ENCODE measurements around the gene TRPV4.

The TRPV4 gene

DNA sequence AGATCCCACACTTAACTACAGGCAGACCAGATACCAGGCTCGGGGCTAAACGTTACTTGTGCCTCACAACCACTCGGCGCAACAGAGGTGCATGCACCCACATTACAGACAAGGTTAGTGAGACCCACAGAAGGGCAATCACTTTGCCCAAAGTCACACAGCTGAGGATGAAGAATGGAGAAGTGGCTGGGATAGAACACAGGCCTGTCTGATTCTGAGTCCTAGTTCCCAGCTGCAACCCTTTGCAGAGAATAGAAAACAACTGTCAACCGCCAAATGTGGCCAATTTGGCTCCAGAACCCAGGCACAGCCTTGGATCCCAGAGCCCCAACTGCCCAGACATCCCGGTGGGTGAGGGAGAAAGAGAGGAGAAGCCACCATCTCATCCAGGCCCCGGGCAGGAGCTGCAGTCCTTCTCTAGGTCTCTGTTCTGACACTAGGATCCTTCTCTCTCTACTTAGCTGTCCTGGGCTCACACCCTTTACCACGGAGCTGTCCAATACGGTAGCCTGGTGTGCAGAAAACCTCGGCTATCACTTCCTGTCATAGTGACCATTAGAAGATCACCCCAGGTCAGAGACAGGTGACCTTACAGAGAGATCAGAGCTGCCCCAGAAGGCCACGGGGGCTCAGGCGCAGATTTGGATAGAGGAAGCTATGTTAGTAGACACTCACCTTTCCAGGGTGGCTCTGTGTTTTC is 60.4 kb downstream of the TRPV4 start:
- no peaks in the 10 kb centered on the region for H3K9me3 ChIP-seq (ENCODE audit: control insufficient read depth, insufficient read depth, low read depth, low read length)
- ChIA-PET POLR2A (interaction anchor here (1.5 kb wide), 1 partner anchor 9 kb away, joined by 3 read pairs; no protein-coding TSS in a partner anchor), CTCF (interaction anchor here (0.6 to 9.3 kb wide), 5 partner anchors 10 to 458 kb away, joined by 3 to 89 read pairs (median 30); no protein-coding TSS in a partner anchor)
- H3K36me3 ChIP-seq (ENCODE audit: control insufficient read depth in 2 of 2, insufficient read depth in 1 of 2, low read length in 2 of 2) = no peaks in the 10 kb centered on the region
- no peaks in the 10 kb centered on the region for H3K4me1 ChIP-seq (ENCODE audit: control insufficient read depth, insufficient read depth, low read length)
- peak; percentile 40; the same call in 1 of the 2 replicates for TF ChIP-seq ZBTB17 (tag by site-specific recombination; IDR thresholded peaks at IDR 0.05)
- TF ChIP-seq ZNF600 (tag by site-specific recombination; IDR thresholded peaks at IDR 0.05) = 0 out of 2 replicates have a peak, but pooled peaks have one; percentile 14
- no peak for TF ChIP-seq KLF7 (tag by site-specific recombination; IDR thresholded peaks at IDR 0.05; ENCODE audit: borderline replicate concordance)
- TF ChIP-seq, protein P1, sequence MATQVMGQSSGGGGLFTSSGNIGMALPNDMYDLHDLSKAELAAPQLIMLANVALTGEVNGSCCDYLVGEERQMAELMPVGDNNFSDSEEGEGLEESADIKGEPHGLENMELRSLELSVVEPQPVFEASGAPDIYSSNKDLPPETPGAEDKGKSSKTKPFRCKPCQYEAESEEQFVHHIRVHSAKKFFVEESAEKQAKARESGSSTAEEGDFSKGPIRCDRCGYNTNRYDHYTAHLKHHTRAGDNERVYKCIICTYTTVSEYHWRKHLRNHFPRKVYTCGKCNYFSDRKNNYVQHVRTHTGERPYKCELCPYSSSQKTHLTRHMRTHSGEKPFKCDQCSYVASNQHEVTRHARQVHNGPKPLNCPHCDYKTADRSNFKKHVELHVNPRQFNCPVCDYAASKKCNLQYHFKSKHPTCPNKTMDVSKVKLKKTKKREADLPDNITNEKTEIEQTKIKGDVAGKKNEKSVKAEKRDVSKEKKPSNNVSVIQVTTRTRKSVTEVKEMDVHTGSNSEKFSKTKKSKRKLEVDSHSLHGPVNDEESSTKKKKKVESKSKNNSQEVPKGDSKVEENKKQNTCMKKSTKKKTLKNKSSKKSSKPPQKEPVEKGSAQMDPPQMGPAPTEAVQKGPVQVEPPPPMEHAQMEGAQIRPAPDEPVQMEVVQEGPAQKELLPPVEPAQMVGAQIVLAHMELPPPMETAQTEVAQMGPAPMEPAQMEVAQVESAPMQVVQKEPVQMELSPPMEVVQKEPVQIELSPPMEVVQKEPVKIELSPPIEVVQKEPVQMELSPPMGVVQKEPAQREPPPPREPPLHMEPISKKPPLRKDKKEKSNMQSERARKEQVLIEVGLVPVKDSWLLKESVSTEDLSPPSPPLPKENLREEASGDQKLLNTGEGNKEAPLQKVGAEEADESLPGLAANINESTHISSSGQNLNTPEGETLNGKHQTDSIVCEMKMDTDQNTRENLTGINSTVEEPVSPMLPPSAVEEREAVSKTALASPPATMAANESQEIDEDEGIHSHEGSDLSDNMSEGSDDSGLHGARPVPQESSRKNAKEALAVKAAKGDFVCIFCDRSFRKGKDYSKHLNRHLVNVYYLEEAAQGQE (tag by site-specific recombination; IDR thresholded peaks at IDR 0.05) = peak; percentile 54; the same call in 1 of the 2 replicates
- TF ChIP-seq ZNF2 (tag by site-specific recombination; IDR thresholded peaks at IDR 0.05) = no peak
- TF ChIP-seq ZBTB20 (tag by site-specific recombination; IDR thresholded peaks at IDR 0.05) = no peak
- H3K4me3 ChIP-seq (ENCODE audit: low read depth, low read length) = no peak overlapping the region
- no peak overlapping the region for H3K27ac ChIP-seq (ENCODE audit: extremely low read depth, low read depth, low read length)

DNA sequence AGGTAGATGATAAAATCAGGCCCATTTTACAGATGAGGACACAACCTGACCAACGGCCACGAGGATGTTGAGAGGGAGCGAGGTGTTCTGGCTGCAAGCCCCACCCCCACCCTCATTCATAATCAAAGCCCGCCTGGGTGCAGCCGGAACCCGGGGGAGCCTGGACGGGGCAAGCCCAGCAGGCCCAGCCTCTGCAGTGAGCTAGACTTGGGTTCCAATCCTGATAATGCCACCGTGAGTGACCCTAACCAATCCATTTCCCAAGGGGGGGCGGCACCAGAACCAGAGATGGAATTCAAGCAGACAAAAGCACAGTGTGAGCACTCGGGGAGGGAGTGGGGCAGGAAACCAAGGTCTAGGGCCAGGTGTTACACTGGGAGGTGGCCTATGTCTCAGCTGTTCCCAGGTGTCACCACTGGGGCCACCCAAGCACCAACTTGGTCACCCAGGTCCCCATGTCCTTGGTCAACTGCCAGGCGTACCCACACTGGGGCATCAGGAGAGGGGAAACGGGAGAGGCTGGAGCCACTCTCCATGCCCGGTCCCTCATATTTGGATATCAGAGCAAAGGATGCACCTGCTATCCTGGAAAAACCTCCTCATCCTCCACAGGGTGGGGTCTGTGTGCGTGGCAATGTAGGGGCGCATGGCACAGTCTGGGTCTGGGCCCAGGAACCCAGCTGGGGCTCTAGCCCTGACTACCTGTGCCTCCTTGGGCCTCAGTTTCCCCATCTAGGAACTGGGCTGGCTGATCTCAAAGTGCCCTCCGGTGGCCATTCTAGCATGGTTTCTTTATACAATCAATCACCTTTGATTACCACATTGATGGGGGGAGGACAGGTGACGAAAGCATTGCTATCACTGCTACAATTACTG is 61.2 kb downstream of the TRPV4 start:
- Histone ChIP-seq H3K27ac (ENCODE audit: extremely low read depth, low read depth, low read length) (no peak overlapping the region), H3K4me3 (ENCODE audit: low read depth, low read length) (no peak overlapping the region), H3K4me1 (ENCODE audit: control insufficient read depth, insufficient read depth, low read length) (no peaks in the 10 kb centered on the region), H3K9me3 (ENCODE audit: control insufficient read depth, insufficient read depth, low read depth, low read length) (no peaks in the 10 kb centered on the region), H3K36me3 (ENCODE audit: control insufficient read depth in 2 of 2, insufficient read depth in 1 of 2, low read length in 2 of 2) (no peaks in the 10 kb centered on the region)
- TF ChIP-seq ZFP37 (tag by site-specific recombination; IDR thresholded peaks at IDR 0.05) (no peak), ZNF404 (tag by site-specific recombination; IDR thresholded peaks at IDR 0.05) (no peak), WT1 (tag by site-specific recombination; IDR thresholded peaks at IDR 0.05) (no peak), ZIC2 (tag by site-specific recombination; IDR thresholded peaks at IDR 0.05) (no peak)
- ChIA-PET CTCF (interaction anchor here (0.7 to 9.3 kb wide), 5 partner anchors 9 to 280 kb away, joined by 3 to 89 read pairs (median 30); no protein-coding TSS in a partner anchor), POLR2A (interaction anchor here (1.5 kb wide), 1 partner anchor 10 kb away, joined by 3 read pairs; no protein-coding TSS in a partner anchor)

DNA sequence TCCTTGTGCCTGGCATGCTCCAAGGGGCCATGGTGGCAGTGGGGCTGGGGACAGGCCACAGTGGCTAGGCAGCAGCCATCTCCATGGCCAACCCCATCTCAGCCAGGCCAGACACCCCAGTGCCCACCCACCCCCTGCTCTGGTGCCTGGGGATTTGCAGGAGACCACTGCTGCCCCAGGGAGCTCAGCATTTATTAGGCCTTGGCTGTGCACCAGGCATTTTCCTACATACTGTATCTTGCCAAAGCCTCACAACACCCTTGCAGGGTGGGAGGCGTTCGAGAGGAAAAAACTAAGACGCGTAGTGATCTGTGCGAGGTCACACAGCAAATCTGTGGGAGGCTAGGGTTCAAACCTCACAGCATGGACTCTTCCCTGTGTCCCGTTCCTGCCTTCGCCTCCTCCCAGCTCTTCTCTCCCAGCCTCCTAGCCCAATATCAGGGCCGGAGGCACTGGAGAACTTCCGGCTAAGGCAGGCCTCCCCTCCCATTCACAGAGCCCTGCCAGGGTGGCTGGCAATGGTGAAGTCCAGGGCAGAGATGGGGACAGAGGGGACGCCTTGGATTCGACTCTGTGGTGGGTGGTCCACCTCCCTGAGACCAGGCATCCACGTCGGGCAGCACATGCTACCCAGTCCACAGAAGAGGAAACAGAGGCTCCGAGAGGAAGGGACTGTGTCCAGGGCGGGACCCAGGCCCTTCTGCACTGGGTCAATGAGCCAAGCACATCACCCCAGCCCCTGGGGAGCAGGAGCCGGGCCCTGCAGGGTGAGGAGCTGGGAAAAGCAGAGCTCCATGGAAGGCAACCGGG is 62.1 kb downstream of the TRPV4 start:
- TF ChIP-seq ZNF24 (tag by site-specific recombination; IDR thresholded peaks at IDR 0.05) (no peak), ZSCAN23 (tag by site-specific recombination; IDR thresholded peaks at IDR 0.05) (no peak), ZSCAN30 (tag by site-specific recombination; IDR thresholded peaks at IDR 0.05) (no peak), ZNF549 (tag by site-specific recombination; IDR thresholded peaks at IDR 0.05) (no peak), ZNF423 (tag by site-specific recombination; IDR thresholded peaks at IDR 0.05) (no peak)
- TF ChIP-seq, protein P2, sequence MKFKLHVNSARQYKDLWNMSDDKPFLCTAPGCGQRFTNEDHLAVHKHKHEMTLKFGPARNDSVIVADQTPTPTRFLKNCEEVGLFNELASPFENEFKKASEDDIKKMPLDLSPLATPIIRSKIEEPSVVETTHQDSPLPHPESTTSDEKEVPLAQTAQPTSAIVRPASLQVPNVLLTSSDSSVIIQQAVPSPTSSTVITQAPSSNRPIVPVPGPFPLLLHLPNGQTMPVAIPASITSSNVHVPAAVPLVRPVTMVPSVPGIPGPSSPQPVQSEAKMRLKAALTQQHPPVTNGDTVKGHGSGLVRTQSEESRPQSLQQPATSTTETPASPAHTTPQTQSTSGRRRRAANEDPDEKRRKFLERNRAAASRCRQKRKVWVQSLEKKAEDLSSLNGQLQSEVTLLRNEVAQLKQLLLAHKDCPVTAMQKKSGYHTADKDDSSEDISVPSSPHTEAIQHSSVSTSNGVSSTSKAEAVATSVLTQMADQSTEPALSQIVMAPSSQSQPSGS (tag by site-specific recombination; IDR thresholded peaks at IDR 0.05; ENCODE audit: low read depth) = no peak
- Histone ChIP-seq H3K9me3 (ENCODE audit: control insufficient read depth, insufficient read depth, low read depth, low read length) (no peaks in the 10 kb centered on the region), H3K36me3 (ENCODE audit: control insufficient read depth in 2 of 2, insufficient read depth in 1 of 2, low read length in 2 of 2) (no peaks in the 10 kb centered on the region), H3K4me3 (ENCODE audit: low read depth, low read length) (no peak overlapping the region), H3K4me1 (ENCODE audit: control insufficient read depth, insufficient read depth, low read length) (no peaks in the 10 kb centered on the region), H3K27ac (ENCODE audit: extremely low read depth, low read depth, low read length) (no peak overlapping the region)
- POLR2A ChIA-PET = no interaction called here
- CTCF ChIA-PET = interaction anchor here (0.7 to 9.3 kb wide), 4 partner anchors 145 to 252 kb away, joined by 3 to 89 read pairs (median 7); no protein-coding TSS in a partner anchor
